HEK293T (cell line): ENCODE measurements around the gene RAD51B.

Source experiments
- ARNT ChIP-seq: fragments of 450-650 bp; IDR thresholded peaks from 2 replicates; pipeline ENCODE4 v1.6.1; 2017; ENCODE audit warnings: mild to moderate bottlenecking
- CTBP1 ChIP-seq: fragments of 450-650 bp; IDR thresholded peaks from 2 replicates; pipeline ENCODE4 v1.6.1; 2016; ENCODE audit warnings: borderline replicate concordance
- FOXM1 ChIP-seq: fragments of 450-650 bp; IDR thresholded peaks from 2 replicates; pipeline ENCODE4 v1.6.1; 2017; ENCODE audit warnings: mild to moderate bottlenecking, borderline replicate concordance
- SP1 ChIP-seq: fragments of 450-650 bp; IDR thresholded peaks from 2 replicates; pipeline ENCODE4 v1.6.1; 2017

- TF ChIP-seq CTBP1 (no peak), SP1 (no peak), ARNT (no peak), FOXM1 (no peak)
These were observed 132.8 kb downstream of the RAD51B start for GRCh38 chr14:67952381-67952780.
